ENCODE data around the gene GKN1.
"Not testable (repeated sequence)": the region's sequence is repeated elsewhere in the genome, so short reads cannot be mapped to it uniquely, and the experiment has no call there.

DNA sequence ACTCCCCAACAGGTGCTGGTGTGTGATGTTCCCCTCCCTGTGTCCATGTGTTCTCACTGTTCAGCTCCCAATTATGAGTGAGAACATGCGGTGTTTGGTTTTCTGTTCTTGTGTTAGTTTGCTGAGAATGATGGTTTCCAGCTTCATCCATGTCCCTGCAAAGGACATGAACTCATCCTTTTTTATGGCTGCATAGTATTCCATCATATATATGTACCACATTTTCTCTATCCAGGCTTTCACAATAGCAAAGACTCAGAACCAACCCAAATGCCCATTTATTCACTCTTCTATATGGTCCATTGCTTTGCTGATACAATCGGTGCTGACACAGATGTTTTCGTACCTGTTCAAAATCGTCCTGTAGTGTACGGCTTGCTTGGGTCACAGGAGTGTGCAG is 19.0 kb upstream of the GKN1 start:
- TF ChIP-seq POLR2A, POLR2AphosphoS5 (IDR thresholded peaks at IDR 0.05; ENCODE audit: low read depth, low read length): not testable (repeated sequence)
